ENCODE measurements around the gene FPR3. TPM values are rescaled to one million over a fixed set of nuclear protein-coding genes. Genes with fewer than 3 reads are reported as not detected.

The FPR3 gene
- total RNA-seq, 1 donor from 2014 or later, result 4.2 TPM

- TF ChIP-seq CTCF (IDR thresholded peaks at IDR 0.05) (no peak), POLR2A (IDR thresholded peaks at IDR 0.05) (no peak), POLR2AphosphoS5 (IDR thresholded peaks at IDR 0.05; ENCODE audit: insufficient read depth in 1 of 2, low read depth in 1 of 2) (no peak)
- H3K9me3 ChIP-seq, result no peaks in the 10 kb centered on the region
- no peaks in the 10 kb centered on the region for H3K27me3 ChIP-seq
- H3K4me3 ChIP-seq, result no peak overlapping the region
- H3K27ac ChIP-seq, result no peak overlapping the region
- no peaks in the 10 kb centered on the region for H3K4me1 ChIP-seq
- intact Hi-C loops (cut with DNase I), result no loop called here
- H3K36me3 ChIP-seq, result no peaks in the 10 kb centered on the region
- no peak for DNase-seq (ENCODE audit: extremely low spot score in 2 of 2)
These were observed 27.0 kb downstream of the FPR3 start for GRCh38 chr19:51821921-51822320.

- intact Hi-C loops (cut with DNase I), result no loop called here
- Histone ChIP-seq H3K9me3 (no peaks in the 10 kb centered on the region), H3K27ac (no peak overlapping the region)
These were observed 27.4 kb downstream of the FPR3 start for GRCh38 chr19:51822325-51822724.

GRCh38 chr19:51822946-51823345 lies 28.0 kb downstream of the FPR3 start:
- DNase-seq (ENCODE audit: extremely low spot score in 2 of 2), result no peak
- TF ChIP-seq CTCF (IDR thresholded peaks at IDR 0.05), result no peak
- no peak for TF ChIP-seq POLR2AphosphoS5 (IDR thresholded peaks at IDR 0.05; ENCODE audit: insufficient read depth in 1 of 2, low read depth in 1 of 2)
- no peak for TF ChIP-seq POLR2A (IDR thresholded peaks at IDR 0.05)
- no peaks in the 10 kb centered on the region for H3K9me3 ChIP-seq
- H3K4me3 ChIP-seq, result no peak overlapping the region
- H3K27ac ChIP-seq, result no peak overlapping the region
- no peaks in the 10 kb centered on the region for H3K27me3 ChIP-seq
- H3K4me1 ChIP-seq, result no peaks in the 10 kb centered on the region
- intact Hi-C loops (cut with DNase I), result no loop called here
- H3K36me3 ChIP-seq, result no peaks in the 10 kb centered on the region

More at GRCh38 chr19:51822325-51822724, 27.4 kb downstream of the FPR3 start:
- no peak for DNase-seq (ENCODE audit: extremely low spot score in 2 of 2)
- no peak overlapping the region for H3K4me3 ChIP-seq
- TF ChIP-seq POLR2A (IDR thresholded peaks at IDR 0.05) (no peak), POLR2AphosphoS5 (IDR thresholded peaks at IDR 0.05; ENCODE audit: insufficient read depth in 1 of 2, low read depth in 1 of 2) (no peak), CTCF (IDR thresholded peaks at IDR 0.05) (no peak)
- no peaks in the 10 kb centered on the region for H3K36me3 ChIP-seq
- no peaks in the 10 kb centered on the region for H3K4me1 ChIP-seq
- H3K27me3 ChIP-seq, result no peaks in the 10 kb centered on the region

- Histone ChIP-seq H3K9me3 (no peaks in the 10 kb centered on the region), H3K36me3 (no peaks in the 10 kb centered on the region), H3K27ac (no peak overlapping the region), H3K4me1 (no peaks in the 10 kb centered on the region), H3K27me3 (no peaks in the 10 kb centered on the region), H3K4me3 (no peak overlapping the region)
- no peak for TF ChIP-seq POLR2AphosphoS5 (IDR thresholded peaks at IDR 0.05; ENCODE audit: insufficient read depth in 1 of 2, low read depth in 1 of 2)
- no peak for TF ChIP-seq CTCF (IDR thresholded peaks at IDR 0.05)
- no peak for TF ChIP-seq POLR2A (IDR thresholded peaks at IDR 0.05)
- DNase-seq (ENCODE audit: extremely low spot score in 2 of 2), result no peak
- intact Hi-C loops (cut with DNase I), result no loop called here
These were observed 29.5 kb downstream of the FPR3 start for GRCh38 chr19:51824281-51825005.

GRCh38 chr19:51830274-51830673 lies 35.3 kb downstream of the FPR3 start:
- H3K27me3 ChIP-seq, result no peaks in the 10 kb centered on the region
- DNase-seq (ENCODE audit: extremely low spot score in 2 of 2), result no peak
- H3K4me3 ChIP-seq, result no peak overlapping the region
- no peak overlapping the region for H3K27ac ChIP-seq
- no peaks in the 10 kb centered on the region for H3K4me1 ChIP-seq
- no peaks in the 10 kb centered on the region for H3K9me3 ChIP-seq
- no peak for TF ChIP-seq POLR2AphosphoS5 (IDR thresholded peaks at IDR 0.05; ENCODE audit: insufficient read depth in 1 of 2, low read depth in 1 of 2)
- TF ChIP-seq POLR2A (IDR thresholded peaks at IDR 0.05), result no peak
- TF ChIP-seq CTCF (IDR thresholded peaks at IDR 0.05), result no peak
- intact Hi-C loops (cut with DNase I), result no loop called here
- H3K36me3 ChIP-seq, result no peaks in the 10 kb centered on the region
